ENCODE data around the gene DLG2. TPM values are rescaled to one million over a fixed set of nuclear protein-coding genes. Genes with fewer than 3 reads are reported as not detected.

The DLG2 gene
- total and polyA plus RNA-seq, 7 donors: 0.60 to 25.8 (median 9.7) TPM; not detected in 1

- TF ChIP-seq CTCF (IDR thresholded peaks at IDR 0.05) (no peak), POLR2AphosphoS5 (IDR thresholded peaks at IDR 0.05) (no peak), EP300 (IDR thresholded peaks at IDR 0.05) (no peak), POLR2A (IDR thresholded peaks at IDR 0.05) (no peak)
- WGBS, 2 donors: 64 to 80% methylated on average over 4 of the region's 4 CpGs
- intact Hi-C loops (cut with DNase I): no loop called here
Measured at GRCh38 chr11:84295815-84296214, 1331.3 kb downstream of the DLG2 start.

GRCh38 chr11:84292955-84293354, 1334.2 kb downstream of the DLG2 start:
- Histone ChIP-seq H3K4me1 (no peaks in the 10 kb centered on the region), H3K4me3 (no peak overlapping the region), H3K9me3 (no peaks in the 10 kb centered on the region), H3K36me3 (no peaks in the 10 kb centered on the region), H3K27me3 (no peaks in the 10 kb centered on the region), H3K27ac (no peak overlapping the region)
- intact Hi-C loops (cut with DNase I): no loop called here
- 88 to 91% methylated on average over 2 of the region's 2 CpGs for WGBS, 2 donors
- TF ChIP-seq POLR2AphosphoS5 (IDR thresholded peaks at IDR 0.05): no peak
- TF ChIP-seq CTCF (IDR thresholded peaks at IDR 0.05): no peak
- TF ChIP-seq EP300 (IDR thresholded peaks at IDR 0.05): no peak
- no peak for DNase-seq

More at GRCh38 chr11:84295815-84296214, 1331.3 kb downstream of the DLG2 start:
- no peaks in the 10 kb centered on the region for H3K9me3 ChIP-seq
- H3K27ac ChIP-seq: no peak overlapping the region
- no peaks in the 10 kb centered on the region for H3K36me3 ChIP-seq
- no peaks in the 10 kb centered on the region for H3K27me3 ChIP-seq
- H3K4me3 ChIP-seq: no peak overlapping the region
- DNase-seq: no peak
- no peaks in the 10 kb centered on the region for H3K4me1 ChIP-seq

GRCh38 chr11:84292006-84292405, 1335.1 kb downstream of the DLG2 start:
- Histone ChIP-seq H3K27ac (no peak overlapping the region), H3K4me3 (no peak overlapping the region), H3K9me3 (no peaks in the 10 kb centered on the region), H3K27me3 (no peaks in the 10 kb centered on the region), H3K4me1 (no peaks in the 10 kb centered on the region), H3K36me3 (no peaks in the 10 kb centered on the region)
- WGBS, 2 donors: 82 to 83% methylated on average over 4 of the region's 4 CpGs
- intact Hi-C loops (cut with DNase I): no loop called here
- TF ChIP-seq POLR2A (IDR thresholded peaks at IDR 0.05) (no peak), POLR2AphosphoS5 (IDR thresholded peaks at IDR 0.05) (no peak), CTCF (IDR thresholded peaks at IDR 0.05) (no peak), EP300 (IDR thresholded peaks at IDR 0.05) (no peak)
- DNase-seq: no peak

- Histone ChIP-seq H3K27ac (no peak overlapping the region), H3K27me3 (no peaks in the 10 kb centered on the region), H3K36me3 (no peaks in the 10 kb centered on the region), H3K4me3 (no peak overlapping the region), H3K9me3 (no peaks in the 10 kb centered on the region), H3K4me1 (no peaks in the 10 kb centered on the region)
- intact Hi-C loops (cut with DNase I): no loop called here
- DNase-seq: no peak
- TF ChIP-seq CTCF (IDR thresholded peaks at IDR 0.05) (no peak), EP300 (IDR thresholded peaks at IDR 0.05) (no peak), POLR2A (IDR thresholded peaks at IDR 0.05) (no peak), POLR2AphosphoS5 (IDR thresholded peaks at IDR 0.05) (no peak)
Measured at GRCh38 chr11:84290647-84291046, 1336.5 kb downstream of the DLG2 start.

GRCh38 chr11:84289381-84289906, 1337.7 kb downstream of the DLG2 start:
- H3K9me3 ChIP-seq: no peaks in the 10 kb centered on the region
- no peaks in the 10 kb centered on the region for H3K27me3 ChIP-seq
- no peak overlapping the region for H3K27ac ChIP-seq
- DNase-seq: no peak
- no peaks in the 10 kb centered on the region for H3K36me3 ChIP-seq
- TF ChIP-seq POLR2A (IDR thresholded peaks at IDR 0.05) (no peak), CTCF (IDR thresholded peaks at IDR 0.05) (no peak), EP300 (IDR thresholded peaks at IDR 0.05) (no peak), POLR2AphosphoS5 (IDR thresholded peaks at IDR 0.05) (no peak)
- WGBS, 2 donors: 72 to 86% methylated on average over 3 of the region's 3 CpGs
- H3K4me1 ChIP-seq: no peaks in the 10 kb centered on the region
- intact Hi-C loops (cut with DNase I): no loop called here
- H3K4me3 ChIP-seq: no peak overlapping the region

All from sigmoid colon (tissue), 7 donors.